GM21381 (cell line): Measurements from ENCODE around the gene TFF2.

ENCODE experiments used
- ATAC-seq: cut with Tn5 transposase; IDR thresholded peaks from one replicate; pipeline ENCODE4 v1.9.1; 2021; ENCODE audit warnings: mild to moderate bottlenecking, moderate library complexity; ENCODE audit not compliant: unreplicated experiment

The TFF2 gene

GRCh38 chr21:42384156-42384945 lies 33.6 kb upstream of the TFF2 start:
- no peak for ATAC-seq

DNA sequence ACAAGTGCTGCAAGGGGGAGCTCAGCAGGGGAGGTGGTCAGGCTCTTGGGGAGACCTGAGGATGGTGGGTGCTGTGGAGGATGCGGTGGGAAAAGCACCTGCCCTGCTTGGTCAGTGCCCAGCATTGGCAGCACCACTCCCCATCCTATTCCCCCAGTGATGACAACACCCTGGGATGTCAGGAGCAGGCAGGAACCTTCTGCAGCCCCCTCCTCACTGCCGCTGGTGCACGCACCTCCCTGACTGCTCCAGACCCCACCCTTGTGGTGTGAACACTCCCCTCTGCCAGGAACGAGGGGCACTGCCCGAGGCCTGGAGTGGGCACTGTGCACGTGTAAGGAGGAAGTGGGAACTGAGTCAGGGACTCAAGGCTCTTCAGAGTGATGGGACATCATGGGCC lies 32.5 kb upstream of the TFF2 start:
- no peak for ATAC-seq

- no peak for ATAC-seq
These were observed 32.1 kb upstream of the TFF2 start for GRCh38 chr21:42382915-42383314.

- no peak for ATAC-seq
These were observed 30.7 kb upstream of the TFF2 start for GRCh38 chr21:42381347-42381984.

GRCh38 chr21:42379426-42380215 lies 28.8 kb upstream of the TFF2 start:
- ATAC-seq: no peak

DNA sequence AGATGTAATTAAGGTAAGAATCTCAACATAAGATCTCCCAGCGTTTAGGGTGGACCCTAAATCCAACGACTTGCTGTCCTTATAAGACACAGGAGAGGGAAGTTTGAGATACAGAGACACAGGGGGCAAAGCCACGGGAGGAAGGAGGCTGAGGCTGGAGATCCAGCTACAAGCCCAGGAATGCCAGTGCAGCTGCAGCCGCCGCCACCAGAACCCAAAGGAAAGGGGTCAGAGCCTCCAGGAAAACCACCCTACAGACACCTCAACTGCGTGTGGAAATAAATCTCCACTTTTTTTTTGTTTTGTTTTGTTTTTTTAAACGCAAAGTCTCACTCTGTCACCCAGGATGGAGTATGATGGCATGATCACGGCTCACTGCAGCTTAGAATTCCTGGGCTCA lies 27.6 kb upstream of the TFF2 start:
- ATAC-seq: no peak

DNA sequence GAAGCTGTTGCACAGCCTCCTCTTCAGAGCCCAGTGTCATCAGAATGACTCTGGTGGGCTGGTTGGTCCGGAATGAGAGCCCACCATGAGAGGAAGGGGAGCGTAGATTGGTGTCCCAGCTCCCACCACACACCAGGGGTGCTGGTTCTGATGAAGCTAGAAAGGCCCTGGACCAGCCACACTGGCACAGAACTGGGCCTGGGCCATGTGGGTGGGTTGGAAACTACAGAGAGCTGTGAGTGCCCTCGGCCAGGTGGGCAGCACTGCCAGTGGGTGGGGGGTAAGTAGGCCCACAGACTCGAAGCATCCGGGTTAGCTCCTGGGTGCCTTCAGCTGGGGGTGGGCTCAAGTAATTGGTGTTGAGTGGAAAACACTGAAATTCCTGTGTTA lies 27.2 kb upstream of the TFF2 start:
- no peak for ATAC-seq

DNA sequence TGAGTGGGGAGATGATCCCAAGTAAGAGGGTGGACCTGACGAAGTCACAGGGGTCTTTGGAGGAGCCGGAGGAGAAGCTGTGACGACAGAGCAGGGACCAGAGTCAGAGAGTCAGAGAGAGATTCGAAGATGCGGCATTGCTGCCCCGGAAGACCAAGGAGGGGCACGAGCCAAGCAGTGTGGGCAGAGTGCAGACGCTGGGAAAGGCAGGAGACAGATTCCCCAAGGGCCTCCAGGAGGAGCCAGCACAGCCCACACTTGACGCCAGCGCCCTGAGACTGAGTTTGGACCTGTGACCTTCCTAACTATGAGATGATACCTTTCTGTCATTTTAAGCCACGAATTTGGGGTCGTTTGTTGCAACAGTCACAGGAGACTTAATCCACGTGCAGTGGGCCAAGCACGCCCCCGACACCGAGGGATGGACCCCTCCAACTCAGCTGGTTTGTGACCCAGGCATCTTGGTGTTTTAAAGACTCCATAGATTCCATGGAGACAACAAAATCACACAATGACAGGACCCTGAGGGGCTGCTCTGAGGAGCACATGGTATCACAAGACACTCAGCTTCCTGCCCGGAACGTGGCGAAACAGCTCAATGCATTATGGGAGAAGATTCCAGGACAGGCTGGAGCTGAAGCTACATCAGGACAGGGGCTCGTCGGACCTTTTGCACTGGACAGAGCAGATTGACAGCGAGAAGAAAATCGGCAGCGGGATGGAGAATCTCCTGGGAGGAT lies 26.6 kb upstream of the TFF2 start:
- no peak for ATAC-seq

DNA sequence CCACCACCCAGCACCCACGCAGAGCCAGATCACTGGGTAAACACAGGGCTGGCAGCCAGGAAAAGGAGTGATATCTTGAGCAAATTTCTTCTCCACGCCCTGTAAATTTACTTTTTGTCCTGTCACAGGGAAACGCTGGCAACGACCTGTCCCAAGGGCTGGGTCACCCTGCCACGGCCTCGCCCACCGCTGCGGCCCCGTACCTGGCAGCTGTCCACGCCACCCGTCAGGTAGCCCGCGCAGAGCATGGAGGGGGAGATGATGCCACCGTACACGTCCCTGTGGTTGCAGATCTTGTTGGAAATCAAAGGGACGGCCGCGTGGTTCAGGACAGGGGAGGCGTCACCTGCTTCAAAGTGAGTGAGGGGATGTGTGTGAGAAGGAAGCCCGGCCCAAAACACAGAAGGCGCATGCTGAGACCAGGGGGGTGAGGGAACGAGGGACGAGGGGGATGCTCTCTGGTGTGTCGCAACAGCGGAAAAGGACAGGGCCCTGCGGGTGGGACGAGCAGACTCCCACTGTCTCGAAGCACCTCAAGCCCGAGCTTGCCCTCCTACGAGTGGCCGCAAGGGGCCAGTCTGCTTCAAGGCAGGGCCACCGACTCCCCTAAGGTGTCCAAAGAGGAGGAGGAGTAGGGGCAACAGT lies 25.7 kb upstream of the TFF2 start:
- no peak for ATAC-seq

GRCh38 chr21:42375966-42376337 lies 25.2 kb upstream of the TFF2 start:
- no peak for ATAC-seq

DNA sequence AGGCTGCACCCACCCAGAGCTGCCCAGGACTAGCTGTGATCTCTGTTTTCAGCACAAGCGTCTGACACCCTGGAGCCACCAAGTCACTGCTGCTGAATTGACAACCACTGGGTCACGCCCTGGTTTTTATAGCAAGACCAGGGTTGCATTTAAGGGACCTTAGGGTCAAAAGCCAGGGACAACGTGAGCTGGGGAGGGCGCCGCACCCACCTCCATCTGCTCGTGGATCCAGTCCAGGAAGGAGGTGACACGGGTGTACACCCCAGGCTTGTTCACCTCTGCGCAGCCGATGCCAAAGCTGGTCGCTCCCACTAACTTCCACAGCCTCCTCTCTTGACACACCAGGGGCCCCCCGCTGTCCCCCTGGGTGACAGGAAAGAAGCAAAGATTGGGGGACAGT lies 24.7 kb upstream of the TFF2 start:
- no peak for ATAC-seq

- no peak for ATAC-seq
These were observed 24.2 kb upstream of the TFF2 start for GRCh38 chr21:42374864-42375499.

DNA sequence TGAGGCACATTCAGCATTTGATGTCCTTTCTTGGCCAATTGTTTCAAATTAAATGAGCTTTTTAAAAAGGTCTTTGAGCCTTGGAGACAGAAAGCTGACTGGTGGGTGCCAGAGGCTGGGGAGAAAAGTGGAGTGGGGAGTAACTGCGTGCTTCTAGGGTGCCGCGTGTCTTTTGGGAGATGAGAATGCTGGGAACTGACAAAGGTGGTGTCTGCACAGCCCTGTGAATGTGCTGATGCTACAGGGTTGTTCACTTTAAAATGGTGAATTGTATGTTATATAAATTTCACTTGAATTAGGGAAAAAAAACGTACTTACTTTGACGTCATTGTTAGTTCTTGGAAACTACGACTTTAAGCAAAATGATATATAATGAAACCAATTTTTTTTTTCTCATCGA lies 23.7 kb upstream of the TFF2 start:
- ATAC-seq: no peak

GRCh38 chr21:42373908-42374455 lies 23.2 kb upstream of the TFF2 start:
- no peak for ATAC-seq

DNA sequence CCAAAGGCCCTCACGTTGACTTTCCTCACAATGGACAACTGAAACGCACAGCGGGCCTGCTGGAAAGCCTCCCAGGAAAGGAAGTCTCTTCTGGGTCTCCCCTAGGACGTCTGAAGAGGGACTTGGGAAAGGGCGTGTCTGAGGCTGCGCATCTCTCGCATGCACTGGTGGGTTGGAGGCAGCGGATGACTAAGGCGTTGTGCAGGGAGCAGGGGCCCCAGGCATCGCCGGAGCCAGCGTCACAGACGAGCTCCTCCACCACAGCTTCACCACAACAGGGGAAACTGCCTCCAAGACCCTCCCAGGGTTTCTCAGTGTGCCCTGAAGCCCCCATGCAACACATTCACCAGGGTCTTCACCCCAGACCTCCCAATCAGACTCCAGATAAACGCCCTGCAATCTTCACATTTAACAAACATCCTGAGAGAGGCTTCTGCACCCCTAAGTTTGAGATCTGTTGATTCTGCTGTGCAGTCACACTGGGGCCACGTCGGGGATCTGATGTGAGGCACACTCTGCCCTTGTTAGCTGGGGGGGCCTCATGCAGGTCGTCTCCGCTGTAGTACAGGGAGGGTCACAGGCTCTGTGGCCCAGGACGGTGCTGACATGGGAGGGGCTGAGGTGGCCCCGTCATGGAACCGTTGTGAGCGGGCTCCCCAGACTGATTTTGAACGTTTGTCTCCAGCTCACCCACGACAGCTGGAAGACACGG lies 22.6 kb upstream of the TFF2 start:
- no peak for ATAC-seq

- no peak for ATAC-seq
These were observed 20.3 kb upstream of the TFF2 start for GRCh38 chr21:42370894-42371654.

- ATAC-seq: no peak
These were observed 19.0 kb upstream of the TFF2 start for GRCh38 chr21:42369821-42370220.

DNA sequence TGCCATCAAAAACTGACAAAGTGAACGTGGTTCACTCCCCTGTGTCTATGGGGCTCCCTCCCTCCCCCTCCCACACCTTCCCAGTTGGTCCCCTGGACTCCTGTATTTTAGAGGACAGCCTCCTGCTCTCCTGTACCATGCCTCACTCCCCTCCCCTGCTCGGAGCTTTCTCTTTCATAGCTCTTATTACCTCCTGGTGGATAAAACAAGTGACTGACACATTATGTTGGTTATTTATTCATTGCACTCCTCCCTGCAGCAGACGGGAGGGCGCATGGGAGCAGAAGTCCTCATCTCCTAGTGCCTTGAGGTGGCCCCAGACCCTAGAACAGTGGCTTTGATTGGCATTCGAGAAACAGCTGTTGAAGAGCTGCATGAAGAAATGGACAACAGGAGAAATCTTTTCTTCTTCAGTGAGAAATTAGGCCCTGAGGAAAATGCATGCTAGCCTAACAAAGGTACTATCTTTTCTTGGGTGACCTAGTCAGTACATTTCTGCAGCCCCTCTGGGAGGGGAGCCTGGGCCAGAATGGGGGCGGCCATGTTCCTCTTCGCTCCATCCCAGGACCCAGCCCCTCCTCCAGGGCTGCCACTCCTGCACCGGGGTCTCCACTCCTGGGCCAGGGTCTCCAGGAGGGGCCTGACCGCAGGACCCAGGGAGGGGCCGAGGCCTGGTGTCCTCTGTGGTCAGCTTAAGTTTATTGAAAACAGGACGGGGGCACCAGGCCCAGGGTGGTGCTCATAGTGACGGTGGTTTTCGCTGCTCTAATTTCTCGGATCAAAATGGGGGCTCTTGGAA lies 16.8 kb upstream of the TFF2 start:
- ATAC-seq: no peak
